HG02571 (cell line): ENCODE measurements around the gene TRMT1.
A peak's percentile ranks its signal among the peaks of the same experiment; 100 is the strongest.

Source experiments
- ATAC-seq: cut with Tn5 transposase; IDR thresholded peaks from one replicate; pipeline ENCODE4 v1.9.1; 2021; ENCODE audit warnings: mild to moderate bottlenecking, moderate library complexity; ENCODE audit not compliant: unreplicated experiment

The TRMT1 gene

DNA sequence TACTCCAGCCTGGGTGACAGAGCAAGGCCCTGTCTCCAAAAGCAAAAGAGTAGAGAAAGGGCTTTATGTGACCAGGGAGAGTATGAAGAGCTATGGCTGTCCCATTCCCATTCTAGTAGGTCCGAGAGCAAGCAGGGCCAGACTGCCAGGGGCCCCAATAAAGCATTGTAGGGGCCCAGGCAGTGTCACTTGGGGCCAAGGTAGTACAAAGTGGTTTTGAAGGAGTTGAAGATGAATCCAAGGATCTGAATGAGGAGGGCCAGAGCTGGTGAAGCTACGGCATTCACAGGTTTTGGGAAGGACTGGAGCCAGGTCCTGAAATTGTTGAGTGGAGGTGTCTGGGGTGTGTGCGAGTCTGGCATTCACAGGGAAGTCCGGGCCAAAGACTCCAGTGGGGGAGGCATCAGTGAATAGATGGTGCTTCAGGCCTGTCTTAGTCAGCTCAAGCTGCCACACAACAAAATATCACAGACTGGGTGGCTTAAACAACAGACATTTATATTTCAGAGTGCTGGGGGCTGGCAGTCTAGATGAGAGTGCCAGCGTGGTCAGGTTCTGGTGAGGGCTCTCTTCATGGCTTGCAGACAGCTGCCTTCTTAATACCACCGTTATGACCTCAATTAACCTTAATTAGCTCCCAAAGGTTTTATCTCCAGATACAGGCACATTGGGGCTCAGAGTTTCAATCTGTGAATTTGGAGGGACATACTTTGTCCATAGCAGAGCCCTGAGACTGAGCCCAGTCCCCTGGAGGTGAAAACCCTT, 11.5 kb upstream of the TRMT1 start:
- ATAC-seq, result no peak

DNA sequence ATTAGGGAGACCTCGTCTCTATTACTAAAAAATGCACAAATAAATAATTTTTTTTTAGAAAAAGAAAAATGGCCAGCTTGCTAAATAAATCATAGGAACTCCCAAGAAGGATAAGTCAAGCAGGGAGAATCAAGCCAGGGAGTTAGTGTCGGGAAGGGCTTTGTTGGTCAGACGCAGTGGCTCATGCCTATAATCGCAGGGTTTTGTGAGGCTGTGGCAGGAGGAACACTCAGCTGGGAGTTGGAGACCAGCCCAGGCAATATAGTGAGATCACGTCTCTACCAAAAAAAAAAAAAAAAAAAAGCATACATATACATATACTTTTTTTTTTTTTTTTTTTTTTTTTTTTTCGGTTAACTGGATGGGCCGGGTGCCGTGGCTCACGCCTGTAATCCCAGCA, 10.5 kb upstream of the TRMT1 start:
- ATAC-seq, result no peak

- no peak for ATAC-seq
Measured at GRCh38 chr19:13122980-13123957, 6.7 kb upstream of the TRMT1 start.

GRCh38 chr19:13122275-13122878, 5.8 kb upstream of the TRMT1 start:
- no peak for ATAC-seq

GRCh38 chr19:13121551-13122274, 5.2 kb upstream of the TRMT1 start:
- ATAC-seq, result no peak

GRCh38 chr19:13120817-13121216, 4.3 kb upstream of the TRMT1 start:
- ATAC-seq, result no peak

- ATAC-seq, result no peak
Measured at GRCh38 chr19:13120031-13120430, 3.5 kb upstream of the TRMT1 start.

DNA sequence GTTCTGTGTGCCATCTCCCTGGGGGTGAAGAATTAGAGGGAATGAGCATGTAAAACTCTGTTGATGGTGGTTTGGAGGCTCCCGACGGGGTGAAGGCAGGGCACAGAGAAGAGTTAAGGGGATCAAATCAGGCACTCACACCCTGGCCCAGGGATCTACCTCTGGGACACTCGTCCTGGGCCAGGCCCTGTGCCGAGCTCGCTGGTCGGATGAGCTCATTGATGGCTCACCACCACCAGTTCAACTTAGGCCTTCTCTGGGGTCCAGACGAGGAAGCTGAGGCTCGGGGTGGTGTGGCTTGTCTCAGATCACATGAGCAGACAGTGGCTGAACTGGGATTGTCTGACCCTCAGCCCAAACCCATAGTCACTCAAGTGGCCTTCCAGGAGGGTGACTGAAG, 3.1 kb upstream of the TRMT1 start:
- ATAC-seq, result no peak

GRCh38 chr19:13118424-13119193, 2.1 kb upstream of the TRMT1 start:
- peak; percentile 2 for ATAC-seq

DNA sequence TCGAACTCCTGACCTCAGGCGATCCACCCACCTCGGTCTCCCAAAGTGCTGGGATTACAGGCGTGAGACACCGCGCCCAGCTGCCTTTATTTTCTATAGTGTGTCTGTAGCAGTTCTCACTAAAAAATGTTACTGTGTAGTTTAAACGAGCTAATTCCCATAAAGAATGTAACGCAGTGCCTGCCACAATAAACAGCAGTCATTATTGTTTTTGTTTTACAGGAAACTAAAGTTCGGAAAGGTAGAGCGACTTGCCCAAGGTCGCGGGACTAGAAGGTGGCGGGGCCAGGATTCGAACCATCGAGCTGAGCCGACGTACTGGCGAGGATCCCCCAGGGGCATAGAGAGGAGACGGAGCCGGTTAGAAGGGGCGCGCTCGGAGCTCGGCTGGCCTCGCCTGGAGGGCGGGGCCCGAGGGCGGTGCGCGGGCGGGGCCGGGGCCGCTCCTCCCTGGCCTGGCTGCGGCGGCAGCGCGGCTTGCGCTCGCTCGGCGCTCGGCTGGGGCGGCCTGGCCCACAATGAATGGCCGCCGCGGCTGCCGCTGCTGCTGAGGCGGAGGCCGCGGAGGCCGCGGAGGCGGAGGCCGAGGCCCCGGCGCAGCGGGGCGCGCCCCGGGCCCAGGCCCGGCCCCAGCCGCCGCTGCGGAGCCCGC, 1.4 kb upstream of the TRMT1 start, which contains the start of gene NACC1:
Gene NACC1, plus strand, starts transcription at position 493 of the 652 bp plus-strand sequence. CDS start 16,944 bp downstream, outside the sequence.
- peak; percentile 50 for ATAC-seq

DNA sequence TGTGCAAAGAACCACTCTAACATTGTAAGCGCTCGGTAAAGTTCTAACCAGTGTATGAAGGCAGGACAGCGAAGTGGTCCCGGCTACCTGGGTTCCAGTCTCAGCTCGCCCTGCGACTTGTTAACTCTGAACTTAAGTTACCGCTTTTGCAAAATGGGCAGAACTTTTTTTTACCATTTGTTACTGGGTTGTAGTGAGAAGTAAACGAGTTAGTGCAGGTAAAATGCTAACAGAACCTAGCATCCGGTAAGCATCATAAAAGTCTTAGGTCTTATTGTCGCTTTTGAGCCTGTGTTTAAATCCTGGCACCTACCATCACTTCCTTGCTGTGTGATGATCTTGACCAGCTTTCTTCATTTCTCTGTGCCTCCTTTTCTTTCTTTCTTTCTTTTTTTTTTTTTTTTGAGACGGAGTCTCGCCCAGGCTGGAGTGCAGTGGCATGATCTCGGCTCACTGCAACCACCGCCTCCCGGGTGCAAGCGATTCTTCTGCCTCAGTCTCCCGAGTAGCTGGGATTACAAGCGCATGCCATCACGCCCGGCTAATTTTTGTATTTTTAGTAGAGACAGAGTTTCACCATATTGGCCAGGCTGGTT, 734 bp upstream of the TRMT1 start:
- no peak for ATAC-seq

DNA sequence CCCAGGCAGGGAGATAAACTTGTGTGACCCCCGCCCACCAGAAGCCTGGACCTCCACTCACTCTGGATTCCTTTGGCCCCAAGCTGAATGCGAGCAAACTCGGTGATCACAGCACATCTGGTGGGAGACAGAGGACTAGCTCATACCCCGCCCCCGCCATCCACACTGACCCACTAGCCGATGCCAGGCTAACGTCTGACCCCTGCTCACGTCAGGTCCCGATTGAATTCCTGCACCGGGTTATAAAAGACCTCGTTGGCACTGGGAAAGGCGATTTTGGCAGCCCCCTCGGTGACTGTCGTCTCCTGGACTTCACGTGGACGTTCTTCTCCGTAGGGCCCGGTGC, 631 bp downstream of the TRMT1 start:
- no peak for ATAC-seq

DNA sequence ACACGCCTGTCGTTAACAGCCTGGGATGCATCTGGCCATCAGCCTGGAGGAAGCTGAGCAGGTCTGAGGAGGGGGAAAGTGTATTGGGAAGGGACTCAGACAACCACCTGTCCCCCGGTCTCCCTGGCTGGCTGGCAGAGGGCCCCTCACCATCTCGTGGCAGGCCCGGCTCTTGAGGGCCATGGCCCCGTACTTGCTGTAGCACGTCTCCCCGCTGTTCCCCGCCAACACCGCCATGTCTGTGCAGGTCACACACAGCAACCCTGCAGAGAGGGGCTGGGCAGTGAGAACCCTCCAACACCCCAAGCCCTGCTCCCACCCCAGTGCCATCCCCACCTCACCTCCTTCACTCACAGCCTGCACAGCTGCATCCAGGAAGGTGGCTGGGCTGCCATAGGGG, 4.0 kb downstream of the TRMT1 start:
- ATAC-seq, result no peak

DNA sequence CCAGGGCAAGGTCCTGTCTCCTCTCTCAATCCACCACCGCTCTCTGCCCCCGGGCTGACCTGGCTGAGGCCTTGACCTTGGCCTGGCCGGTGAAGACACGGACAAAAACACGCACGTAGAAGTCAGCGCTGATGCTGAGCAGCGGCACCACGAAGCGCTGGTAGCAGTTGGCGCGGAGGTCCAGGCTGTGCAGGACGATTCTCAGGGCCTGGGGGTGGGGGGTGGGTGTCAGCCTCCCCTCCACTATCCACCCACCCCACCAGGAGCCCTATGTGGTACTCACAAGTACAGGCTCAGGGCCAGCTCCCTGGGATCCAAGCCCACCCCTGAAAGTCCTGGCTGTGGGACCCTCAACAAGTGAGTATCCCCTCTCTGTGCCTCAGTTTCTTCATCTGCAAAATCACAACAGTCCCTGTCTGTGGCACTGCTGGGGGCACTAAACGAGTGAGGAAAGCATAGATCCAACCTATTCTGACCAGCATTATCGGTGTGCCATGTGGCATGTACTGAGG, 6.4 kb downstream of the TRMT1 start:
- ATAC-seq, result no peak

- ATAC-seq, result no peak
Measured at GRCh38 chr19:13109361-13110098, 7.0 kb downstream of the TRMT1 start.

- ATAC-seq, result peak; percentile 11
Measured at GRCh38 chr19:13104848-13105711, 11.5 kb downstream of the TRMT1 start.

DNA sequence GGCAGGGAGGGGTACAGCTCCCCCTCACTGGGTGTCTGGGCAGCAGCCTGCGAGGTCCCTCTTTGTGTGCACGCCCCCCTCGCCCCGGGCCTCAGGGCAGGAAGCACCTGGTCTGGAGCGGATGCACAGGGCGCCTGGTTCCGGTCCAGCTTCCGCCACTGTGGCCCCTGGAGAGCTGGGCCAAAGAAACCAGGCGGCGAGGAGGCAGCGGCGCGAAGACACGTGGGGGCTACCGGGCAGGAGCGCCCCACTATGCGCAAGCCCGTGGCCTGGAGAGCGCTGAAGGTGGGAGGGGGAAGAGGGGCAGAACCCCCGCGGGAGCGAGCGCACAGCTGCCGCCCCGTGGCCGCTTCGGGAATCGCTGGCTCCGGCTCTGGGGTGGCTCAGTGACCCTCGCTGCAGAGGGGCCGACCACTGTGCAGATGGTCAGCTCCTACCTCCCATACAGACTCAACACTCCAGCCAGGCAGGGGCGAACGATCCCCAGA, 12.1 kb downstream of the TRMT1 start:
- ATAC-seq, result peak; percentile 32
